Muscle layer of colon (tissue), 2 donors: ENCODE data around the gene ITGAE.

Experiments used
- H3K27ac ChIP-seq: one replicate; pipeline ENCODE4 v1.7.0; 2013; ENCODE audit warnings: low read depth, mild to moderate bottlenecking, low read length, moderate library complexity
- H3K27me3 ChIP-seq, 2 donors: one replicate each; pipeline ENCODE4 v1.7.0; 2013; ENCODE audit warnings: low read length in 2 of 2, mild to moderate bottlenecking in 2 of 2; ENCODE audit not compliant: insufficient read depth in 2 of 2, control insufficient read depth in 1 of 2
- H3K36me3 ChIP-seq: one replicate; pipeline ENCODE4 v1.7.0; 2013; ENCODE audit warnings: mild to moderate bottlenecking, low read length; ENCODE audit not compliant: insufficient read depth
- H3K4me1 ChIP-seq: one replicate; pipeline ENCODE4 v1.7.0; 2013; ENCODE audit warnings: mild to moderate bottlenecking, low read length; ENCODE audit not compliant: insufficient read depth
- H3K4me3 ChIP-seq, 2 donors: one replicate each; pipeline ENCODE4 v1.7.0; 2013; ENCODE audit warnings: low read length in 2 of 2, low read depth in 1 of 2, mild to moderate bottlenecking in 1 of 2, moderate library complexity in 1 of 2
- H3K9ac ChIP-seq: one replicate; pipeline ENCODE4 v1.7.0; 2013; ENCODE audit warnings: low read length
- H3K9me3 ChIP-seq: one replicate; pipeline ENCODE4 v1.7.0; 2013; ENCODE audit warnings: mild to moderate bottlenecking, low read length
- donor health status: abdominal sarcoma.
- donor health status: Adenocarcinoma of cecum.

Gene ITGAE

GRCh38 chr17:3668279-3669084, 132.5 kb downstream of the ITGAE start, which contains the start of the genes EMC6 and TAX1BP3:
EMC6 (plus strand) TSS chr17:3668812; CDS start chr17:3669147, 335 bp downstream.
TAX1BP3 (minus strand) TSS chr17:3668578; CDS start chr17:3668526, 52 bp downstream.
- Histone ChIP-seq H3K4me3 (peak within 1 kb of the TSS; percentile 70 to 76), H3K27me3 (no peaks in the 10 kb centered on the region), H3K36me3 (peaks cover 20% of the 10 kb centered on the region), H3K4me1 (peaks cover 27% of the 10 kb centered on the region), H3K9ac (peak within 1 kb of the TSS; percentile 70), H3K27ac (peak within 1 kb of the TSS; percentile 94), H3K9me3 (no peaks in the 10 kb centered on the region)

- H3K27ac ChIP-seq, result peak overlapping the region; percentile 94
- peaks cover 27% of the 10 kb centered on the region for H3K4me1 ChIP-seq
- H3K4me3 ChIP-seq, result peak overlapping the region; percentile 70 to 74
- H3K9ac ChIP-seq, result peak overlapping the region; percentile 70
- H3K27me3 ChIP-seq, result no peaks in the 10 kb centered on the region
- H3K9me3 ChIP-seq, result no peaks in the 10 kb centered on the region
- H3K36me3 ChIP-seq, result peaks cover 28% of the 10 kb centered on the region
Measured at GRCh38 chr17:3667366-3668278, 133.4 kb downstream of the ITGAE start.

DNA sequence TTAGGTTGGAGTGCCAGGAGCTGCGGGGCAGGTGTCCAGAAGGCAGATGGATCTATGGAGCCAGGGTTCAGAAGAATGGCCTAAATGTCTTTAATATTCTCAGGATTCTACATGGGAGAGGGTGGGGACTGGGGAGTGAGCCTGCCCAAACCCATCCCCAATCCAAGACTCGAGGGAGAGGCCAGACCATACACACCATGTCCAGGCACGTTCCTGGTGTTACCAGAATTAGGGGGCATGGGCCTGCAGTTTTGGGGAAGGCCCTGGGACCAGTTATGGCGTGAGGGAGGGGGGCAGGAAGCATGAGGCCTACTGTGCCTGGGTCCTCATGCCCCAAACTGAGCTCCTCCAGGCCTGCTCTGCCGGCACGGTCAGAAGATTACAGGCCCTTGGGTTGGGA, 134.5 kb downstream of the ITGAE start:
- H3K9me3 ChIP-seq, result no peaks in the 10 kb centered on the region
- no peak overlapping the region for H3K27ac ChIP-seq
- H3K4me1 ChIP-seq, result peaks cover 27% of the 10 kb centered on the region
- H3K27me3 ChIP-seq, result no peaks in the 10 kb centered on the region
- no peak overlapping the region for H3K4me3 ChIP-seq
- H3K9ac ChIP-seq, result no peak overlapping the region
- peaks cover 25% of the 10 kb centered on the region for H3K36me3 ChIP-seq

GRCh38 chr17:3665834-3666233, 135.2 kb downstream of the ITGAE start:
- Histone ChIP-seq H3K9me3 (no peaks in the 10 kb centered on the region), H3K9ac (no peak overlapping the region)

More at GRCh38 chr17:3665834-3666233, 135.2 kb downstream of the ITGAE start:
- peaks cover 27% of the 10 kb centered on the region for H3K4me1 ChIP-seq
- H3K27ac ChIP-seq, result no peak overlapping the region
- H3K4me3 ChIP-seq, result no peak overlapping the region
- no peaks in the 10 kb centered on the region for H3K27me3 ChIP-seq
- peaks cover 23% of the 10 kb centered on the region for H3K36me3 ChIP-seq
